Calu3 (cell line): Measurements from ENCODE around the gene CACNA1F. TPM values are rescaled to one million over a fixed set of nuclear protein-coding genes. Genes with fewer than 3 reads are reported as not detected.

ENCODE experiments used
- BruUV-seq: library from RNA; stranded (reverse); fragments of 400-500 nt; replicated peaks from 2 replicates; lab custom pipeline; 2021; lab: Mats Ljungman, UMichigan
- CTCF ChIA-PET: fragments of 300-600 bp; sonication (Branson Sonifier 250); formaldehyde crosslinking; loops from one replicate; lab custom pipeline; 2022; ENCODE audit warnings: antibody characterized with exemption; lab: Charles Lee
- DNase-seq: peaks from one replicate; pipeline ENCODE4 v3.0.0; 2022
- H3K27ac Mint-ChIP-seq: one replicate; pipeline ENCODE4 v1.8.0; 2022; ENCODE audit warnings: mixed read lengths; ENCODE audit not compliant: unreplicated experiment
- H3K27me3 Mint-ChIP-seq: one replicate; pipeline ENCODE4 v1.8.0; 2022; ENCODE audit warnings: mixed read lengths; ENCODE audit not compliant: unreplicated experiment
- H3K36me3 Mint-ChIP-seq: one replicate; pipeline ENCODE4 v1.8.0; 2022; ENCODE audit warnings: mild to moderate bottlenecking, moderate library complexity, mixed read lengths; ENCODE audit not compliant: insufficient read depth, unreplicated experiment
- H3K4me1 Mint-ChIP-seq: one replicate; pipeline ENCODE4 v1.8.0; 2022; ENCODE audit warnings: mild to moderate bottlenecking, low read depth, mixed read lengths; ENCODE audit not compliant: unreplicated experiment
- H3K4me3 Mint-ChIP-seq: one replicate; pipeline ENCODE4 v1.8.0; 2022; ENCODE audit warnings: mild to moderate bottlenecking, low read depth, moderate library complexity, mixed read lengths; ENCODE audit not compliant: unreplicated experiment
- H3K9me3 Mint-ChIP-seq: one replicate; pipeline ENCODE4 v1.8.0; 2022; ENCODE audit warnings: low read depth, mixed read lengths; ENCODE audit not compliant: unreplicated experiment
- intact Hi-C: fragments of 100-400 bp; cut with micrococcal nuclease; formaldehyde crosslinking; loops from one replicate; pipeline ENCODE4 v1.10.0; 2022; ENCODE audit not compliant: unreplicated experiment
- total RNA-seq: library from RNA; stranded (reverse); gene quantifications from 2 replicates; pipeline ENCODE4 v1.2.3, GENCODE V29; 2022
- TF ChIP-seq, protein P1 (sequence below): fragments of 200-600 bp; IDR thresholded peaks from one replicate; pipeline ENCODE4 v1.8.0; 2022; ENCODE audit warnings: antibody characterized with exemption; ENCODE audit not compliant: unreplicated experiment

The CACNA1F gene
- total RNA-seq, 1 experiment from 2014 or later = not detected

GRCh38 chrX:49179358-49179757 is 53.8 kb downstream of the CACNA1F start:
- intact Hi-C loops = no loop called here
- Mint-ChIP-seq H3K36me3 (peaks cover 64% of the 10 kb centered on the region), H3K9me3 (no peaks in the 10 kb centered on the region), H3K27me3 (no peaks in the 10 kb centered on the region), H3K4me1 (peaks cover 37% of the 10 kb centered on the region), H3K27ac (no peak overlapping the region), H3K4me3 (no peak overlapping the region)
- CTCF ChIA-PET = no interaction called here
- DNase-seq = no peak
- no TSS peak for BruUV-seq
- TF ChIP-seq, protein P1, sequence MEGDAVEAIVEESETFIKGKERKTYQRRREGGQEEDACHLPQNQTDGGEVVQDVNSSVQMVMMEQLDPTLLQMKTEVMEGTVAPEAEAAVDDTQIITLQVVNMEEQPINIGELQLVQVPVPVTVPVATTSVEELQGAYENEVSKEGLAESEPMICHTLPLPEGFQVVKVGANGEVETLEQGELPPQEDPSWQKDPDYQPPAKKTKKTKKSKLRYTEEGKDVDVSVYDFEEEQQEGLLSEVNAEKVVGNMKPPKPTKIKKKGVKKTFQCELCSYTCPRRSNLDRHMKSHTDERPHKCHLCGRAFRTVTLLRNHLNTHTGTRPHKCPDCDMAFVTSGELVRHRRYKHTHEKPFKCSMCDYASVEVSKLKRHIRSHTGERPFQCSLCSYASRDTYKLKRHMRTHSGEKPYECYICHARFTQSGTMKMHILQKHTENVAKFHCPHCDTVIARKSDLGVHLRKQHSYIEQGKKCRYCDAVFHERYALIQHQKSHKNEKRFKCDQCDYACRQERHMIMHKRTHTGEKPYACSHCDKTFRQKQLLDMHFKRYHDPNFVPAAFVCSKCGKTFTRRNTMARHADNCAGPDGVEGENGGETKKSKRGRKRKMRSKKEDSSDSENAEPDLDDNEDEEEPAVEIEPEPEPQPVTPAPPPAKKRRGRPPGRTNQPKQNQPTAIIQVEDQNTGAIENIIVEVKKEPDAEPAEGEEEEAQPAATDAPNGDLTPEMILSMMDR = no peak

GRCh38 chrX:49178537-49178936 is 54.6 kb downstream of the CACNA1F start:
- Mint-ChIP-seq H3K4me1 (peaks cover 33% of the 10 kb centered on the region), H3K9me3 (no peaks in the 10 kb centered on the region), H3K4me3 (no peak overlapping the region), H3K36me3 (peaks cover 63% of the 10 kb centered on the region), H3K27ac (no peak overlapping the region), H3K27me3 (no peaks in the 10 kb centered on the region)
- no peak for DNase-seq
- CTCF ChIA-PET = no interaction called here
- BruUV-seq = no TSS peak
- TF ChIP-seq, protein P1 = no peak
- intact Hi-C loops = no loop called here

- no peak overlapping the region for H3K4me3 Mint-ChIP-seq
Observed at GRCh38 chrX:49177873-49178480, 55.2 kb downstream of the CACNA1F start.

DNA sequence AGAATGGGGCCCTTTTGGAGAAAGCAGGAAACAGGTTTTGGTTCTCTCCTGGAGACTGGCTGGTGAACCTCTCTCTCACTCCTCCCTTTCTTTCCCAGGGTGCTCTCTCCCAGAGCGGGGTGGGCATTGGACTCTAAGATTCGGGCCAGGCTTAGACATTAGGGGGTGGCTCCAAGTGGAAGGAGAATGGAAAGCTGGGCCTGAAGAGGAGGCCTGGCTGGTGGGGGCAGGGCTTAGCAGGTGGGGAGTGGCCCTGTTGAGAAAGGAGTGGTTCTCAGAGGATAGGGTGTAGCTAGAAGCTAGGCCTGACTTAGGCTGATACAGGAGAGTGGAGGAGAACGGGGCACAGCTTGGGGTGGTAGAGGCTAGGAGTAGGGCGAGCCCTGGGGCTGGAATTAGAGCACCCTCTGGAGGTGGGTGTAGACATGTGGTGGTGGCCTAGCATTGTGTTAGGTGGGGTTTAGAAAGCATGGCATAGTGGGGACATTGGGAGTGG is 55.8 kb downstream of the CACNA1F start:
- Mint-ChIP-seq H3K4me1 (peaks cover 33% of the 10 kb centered on the region), H3K36me3 (peaks cover 69% of the 10 kb centered on the region), H3K27me3 (no peaks in the 10 kb centered on the region), H3K27ac (peak overlapping the region; percentile 65), H3K9me3 (no peaks in the 10 kb centered on the region), H3K4me3 (no peak overlapping the region)
- BruUV-seq = no TSS peak
- intact Hi-C loops = no loop called here
- TF ChIP-seq, protein P1 = no peak
- CTCF ChIA-PET = no interaction called here
- peak; percentile 21 for DNase-seq

More at GRCh38 chrX:49177873-49178480, 55.2 kb downstream of the CACNA1F start:
- Mint-ChIP-seq H3K27me3 (no peaks in the 10 kb centered on the region), H3K4me1 (peaks cover 33% of the 10 kb centered on the region), H3K27ac (peak overlapping the region; percentile 65), H3K9me3 (no peaks in the 10 kb centered on the region), H3K36me3 (peaks cover 67% of the 10 kb centered on the region)
- intact Hi-C loops = no loop called here
- TF ChIP-seq, protein P1 = no peak
- CTCF ChIA-PET = no interaction called here
- no TSS peak for BruUV-seq
- no peak for DNase-seq
